Activated naive CD4-positive, alpha-beta T cell treated with anti-CD3 and anti-CD28 coated beads for 36 hours (primary cell): ENCODE data around the gene BTBD18. TPM values are rescaled to one million over a fixed set of nuclear protein-coding genes. Genes with fewer than 3 reads are reported as not detected.
"Not testable (repeated sequence)": the region's sequence is repeated elsewhere in the genome, so short reads cannot be mapped to it uniquely, and the experiment has no call there.

Experiments
- CTCF ChIA-PET: fragments of 350-600 bp; sonication (Branson Sonifier 250); formaldehyde crosslinking; loops from one replicate; lab custom pipeline; 2021; ENCODE audit warnings: antibody characterized with exemption; lab: Charles Lee
- DNase-seq: peaks from one replicate; pipeline ENCODE4 v3.0.0-alpha.2; 2020
- H3K27ac Mint-ChIP-seq: one replicate; pipeline ENCODE4 v1.8.0; 2021; ENCODE audit warnings: mild to moderate bottlenecking, mixed read lengths
- H3K27me3 Mint-ChIP-seq: one replicate; pipeline ENCODE4 v1.8.0; 2021; ENCODE audit warnings: low read depth, mixed read lengths
- H3K36me3 Mint-ChIP-seq: one replicate; pipeline ENCODE4 v1.8.0; 2021; ENCODE audit warnings: low read depth, mixed read lengths
- H3K4me1 Mint-ChIP-seq: one replicate; pipeline ENCODE4 v1.8.0; 2021; ENCODE audit warnings: low read depth, mixed read lengths
- H3K4me3 Mint-ChIP-seq: one replicate; pipeline ENCODE4 v1.8.0; 2021; ENCODE audit warnings: mild to moderate bottlenecking, moderate library complexity, mixed read lengths
- H3K9me3 Mint-ChIP-seq: one replicate; pipeline ENCODE4 v1.8.0; 2021; ENCODE audit warnings: mixed read lengths
- intact Hi-C: fragments of 100-400 bp; cut with micrococcal nuclease; formaldehyde crosslinking; loops from one replicate; pipeline ENCODE4 v1.15.1; 2023
- total RNA-seq, 2 experiments: library from RNA; stranded (reverse); gene quantifications; one replicate each; pipeline ENCODE4 v1.2.3, GENCODE V29; 2021

The BTBD18 gene
- total RNA-seq, 2 experiments from 2014 or later: not detected

DNA sequence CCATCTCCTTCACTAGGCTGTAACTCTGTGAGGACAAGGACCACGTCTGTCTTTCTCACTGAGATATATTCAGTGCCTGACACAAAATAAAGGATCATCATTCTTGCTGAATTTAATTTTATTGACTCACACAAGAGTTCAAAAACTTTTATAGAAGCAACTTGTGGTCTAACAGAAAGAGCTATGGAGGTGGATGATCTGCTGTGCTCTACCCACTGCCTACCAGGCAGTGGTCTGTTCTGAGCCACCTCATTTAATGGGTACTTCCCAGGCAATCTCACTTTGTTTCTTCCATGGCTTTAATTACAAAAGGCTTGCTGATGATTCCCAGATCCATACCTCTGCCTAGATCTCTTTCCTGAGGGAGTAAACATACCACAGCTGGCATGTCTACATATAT is 4.7 kb downstream of the BTBD18 start:
- Mint-ChIP-seq H3K27ac (peak overlapping the region; percentile 37), H3K9me3 (no peaks in the 10 kb centered on the region), H3K36me3 (peaks cover 30% of the 10 kb centered on the region), H3K4me3 (no peak overlapping the region), H3K27me3 (no peaks in the 10 kb centered on the region), H3K4me1 (peaks cover 32% of the 10 kb centered on the region)
- CTCF ChIA-PET: interaction anchor here (0.6 to 7.9 kb wide), 3 partner anchors 13 to 54 kb away, joined by 3 to 64 read pairs (median 3); no protein-coding TSS in a partner anchor
- DNase-seq: no peak
- intact Hi-C loops: loop anchor here (10.0 kb wide), 1 partner anchor 1398 kb away; the partner anchor contains the start of gene FAM111A

DNA sequence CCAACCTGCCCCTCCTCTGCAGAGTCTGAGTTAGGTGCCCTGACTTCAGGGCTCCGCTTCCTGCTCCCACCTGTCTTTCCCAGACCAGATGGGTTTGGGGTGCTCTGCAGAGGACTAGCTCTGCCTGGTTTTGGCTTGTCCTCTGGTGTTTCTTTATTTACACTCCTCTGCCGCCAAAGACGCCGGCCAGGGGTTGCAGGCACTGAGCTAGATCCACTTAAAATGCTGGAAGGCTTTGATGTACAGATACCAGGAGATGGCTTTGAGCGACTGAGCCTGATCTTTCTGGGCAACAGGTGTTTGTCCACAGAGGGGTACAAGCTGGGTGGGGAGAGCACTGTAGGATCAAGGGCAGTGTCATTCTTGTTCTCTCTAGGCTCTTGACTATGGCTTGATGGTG is 6.4 kb downstream of the BTBD18 start:
- intact Hi-C loops: loop anchor here (10.0 kb wide), 1 partner anchor 1400 kb away; the partner anchor contains the start of gene FAM111A
- no peak overlapping the region for H3K4me3 Mint-ChIP-seq

DNA sequence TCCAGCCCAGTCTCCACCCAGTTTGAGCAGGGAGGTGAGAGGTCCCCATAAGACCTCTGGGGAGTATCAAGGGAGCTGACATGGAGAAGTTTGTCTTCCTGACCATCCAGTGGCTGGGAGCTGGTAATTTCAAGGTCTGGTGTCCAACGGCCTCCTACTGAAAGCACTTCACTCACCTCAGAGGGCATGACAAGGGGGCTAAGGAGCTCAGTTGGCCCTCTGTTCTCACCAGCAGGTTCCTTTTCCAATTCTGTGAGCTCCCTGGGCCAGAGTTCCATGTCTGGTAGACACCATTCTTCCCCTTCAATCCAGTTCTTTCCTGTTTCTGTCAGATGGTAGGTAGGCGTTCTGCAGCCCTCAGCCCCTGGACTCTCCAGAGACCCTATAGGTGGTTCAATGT is 7.3 kb downstream of the BTBD18 start:
- Mint-ChIP-seq H3K4me3 (no peak overlapping the region), H3K4me1 (peaks cover 34% of the 10 kb centered on the region), H3K27me3 (no peaks in the 10 kb centered on the region), H3K36me3 (peaks cover 43% of the 10 kb centered on the region), H3K27ac (peak overlapping the region; percentile 74), H3K9me3 (no peaks in the 10 kb centered on the region)
- intact Hi-C loops: loop anchor here (5.0 to 10.0 kb wide), 2 partner anchors 407 to 1400 kb away; partner anchors contain the start of genes FAM111A, P2RX3 and SSRP1
- CTCF ChIA-PET: interaction anchor here (7.9 kb wide), 1 partner anchor 57 kb away, joined by 64 read pairs; no protein-coding TSS in a partner anchor
- DNase-seq: no peak

More for the DNA sequence above, 6.4 kb downstream of the BTBD18 start:
- DNase-seq: no peak
- Mint-ChIP-seq H3K9me3 (no peaks in the 10 kb centered on the region), H3K27me3 (no peaks in the 10 kb centered on the region), H3K36me3 (peaks cover 39% of the 10 kb centered on the region), H3K27ac (peak overlapping the region; percentile 74), H3K4me1 (peaks cover 34% of the 10 kb centered on the region)
- CTCF ChIA-PET: interaction anchor here (7.9 kb wide), 1 partner anchor 56 kb away, joined by 64 read pairs; no protein-coding TSS in a partner anchor

DNA sequence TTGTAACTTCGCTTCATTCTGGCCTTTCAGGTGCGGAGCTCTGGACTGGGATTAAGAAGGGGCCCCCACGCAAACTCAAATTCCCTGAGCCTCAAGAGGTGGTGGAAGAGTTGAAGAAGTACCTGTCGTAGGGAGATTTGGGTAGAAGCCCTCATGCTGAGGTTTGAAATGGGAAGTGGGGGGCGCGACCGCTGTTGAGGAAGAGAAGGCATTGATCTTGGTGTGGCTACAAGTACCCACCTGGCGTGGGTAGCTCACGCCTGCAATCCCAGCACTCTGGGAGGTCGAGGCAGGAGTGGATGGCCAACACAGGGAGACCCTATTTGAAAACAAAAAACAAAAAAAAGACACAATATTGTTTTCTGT is 9.5 kb downstream of the BTBD18 start:
- peak overlapping the region; percentile 99 for H3K27ac Mint-ChIP-seq
- DNase-seq: no peak
- CTCF ChIA-PET: interaction anchor here (0.8 to 7.9 kb wide), 3 partner anchors 59 to 396 kb away, joined by 3 to 64 read pairs (median 4); no protein-coding TSS in a partner anchor
- H3K4me3 Mint-ChIP-seq: peak overlapping the region; percentile 97
- no peaks in the 10 kb centered on the region for H3K9me3 Mint-ChIP-seq
- intact Hi-C loops: loop anchor here (5.0 to 10.0 kb wide), 2 partner anchors 405 to 1403 kb away; partner anchors contain the start of genes FAM111A, P2RX3 and SSRP1
- peaks cover 52% of the 10 kb centered on the region for H3K36me3 Mint-ChIP-seq
- peaks cover 33% of the 10 kb centered on the region for H3K4me1 Mint-ChIP-seq
- H3K27me3 Mint-ChIP-seq: no peaks in the 10 kb centered on the region

DNA sequence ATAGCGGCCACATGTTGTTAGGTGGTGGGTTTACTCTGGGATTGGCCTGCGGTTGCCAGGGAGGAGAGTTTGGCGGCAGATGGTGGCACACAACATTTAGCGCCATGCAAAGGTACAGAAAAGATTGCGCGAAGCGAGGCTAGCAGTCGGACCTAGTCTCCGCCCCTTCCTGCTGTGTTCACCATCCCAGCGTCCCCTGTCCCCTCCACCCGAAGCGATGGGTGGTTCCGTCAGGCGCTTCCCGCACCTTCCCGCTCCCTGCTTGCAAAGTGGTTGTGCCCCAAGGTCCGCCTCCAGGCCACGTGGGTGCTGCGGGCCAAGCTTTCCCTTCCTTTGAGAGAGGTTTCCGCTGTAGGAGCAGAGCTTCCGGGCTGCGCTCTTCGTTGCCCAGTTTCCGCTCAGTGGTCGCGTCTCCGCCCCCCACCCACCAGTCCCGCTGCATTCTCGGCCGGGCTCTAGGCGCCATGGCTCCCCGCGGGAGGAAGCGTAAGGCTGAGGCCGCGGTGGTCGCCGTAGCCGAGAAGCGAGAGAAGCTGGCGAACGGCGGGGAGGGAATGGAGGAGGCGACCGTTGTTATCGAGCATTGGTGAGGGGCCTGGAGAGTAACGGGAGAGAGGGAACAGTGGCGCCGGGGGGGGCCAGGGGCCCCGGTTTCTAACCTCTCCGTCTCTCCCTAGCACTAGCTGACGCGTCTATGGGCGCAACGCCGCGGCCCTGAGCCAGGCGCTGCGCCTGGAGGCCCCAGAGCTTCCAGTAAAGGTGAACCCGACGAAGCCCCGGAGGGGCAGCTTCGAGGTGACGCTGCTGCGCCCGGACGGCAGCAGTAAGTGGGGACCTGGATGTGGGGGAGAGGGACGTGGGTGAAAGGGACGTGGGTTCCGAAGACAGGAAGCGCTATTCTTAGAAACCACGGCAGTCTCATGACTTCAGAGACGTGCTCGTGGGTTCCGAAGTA is 10.2 kb downstream of the BTBD18 start, which contains the start of gene SELENOH:
SELENOH (plus strand) TSS at position 360 of the 955 bp plus-strand sequence; CDS start at position 465, 105 bp downstream.
- Mint-ChIP-seq H3K27me3 (no peaks in the 10 kb centered on the region), H3K9me3 (no peaks in the 10 kb centered on the region), H3K4me1 (peaks cover 32% of the 10 kb centered on the region), H3K36me3 (peaks cover 49% of the 10 kb centered on the region), H3K4me3 (peak within 1 kb of the TSS; percentile 97), H3K27ac (peak within 1 kb of the TSS; percentile 99)
- CTCF ChIA-PET: interaction anchor here (0.8 to 7.9 kb wide), 3 partner anchors 60 to 396 kb away, joined by 3 to 64 read pairs (median 4); no protein-coding TSS in a partner anchor
- intact Hi-C loops: loop anchor here (1.0 to 10.0 kb wide), 11 partner anchors 21 to 1403 kb away; partner anchors contain the start of genes CLP1, FAM111A, MED19 and P2RX3
- DNase-seq: peak; percentile 98

DNA sequence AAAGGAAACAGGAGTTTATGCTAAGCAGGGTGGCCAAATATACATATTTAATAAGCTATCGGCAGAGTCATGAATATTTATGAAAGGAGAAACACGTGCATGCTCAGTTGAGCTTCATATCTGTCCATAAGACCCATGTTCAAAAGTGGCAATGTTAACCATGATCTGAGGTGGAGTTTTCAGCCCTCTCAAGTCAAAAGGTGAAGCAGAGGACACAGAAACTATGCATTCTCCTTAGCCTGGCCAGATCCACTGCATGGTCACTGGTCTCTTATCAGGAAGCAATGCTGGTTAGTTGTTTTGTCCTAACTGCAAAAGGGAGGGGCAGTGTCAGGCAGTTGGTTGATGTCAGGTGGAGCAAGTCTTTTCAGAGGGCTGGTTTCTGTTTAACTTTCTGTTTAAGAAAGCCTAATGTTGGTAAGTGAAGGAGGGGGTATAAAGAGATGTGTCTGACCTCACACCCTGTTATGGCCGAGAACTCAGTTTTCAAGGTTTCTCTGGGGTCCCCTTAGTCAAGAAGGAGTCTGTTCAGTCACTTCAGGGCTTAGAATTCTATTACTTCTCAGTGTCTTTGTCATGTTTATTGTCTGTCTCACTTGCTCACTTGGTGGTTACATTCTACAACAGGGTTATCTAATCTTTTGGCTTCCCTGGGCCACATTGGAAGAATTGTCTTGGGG is 15.9 kb downstream of the BTBD18 start:
- no peaks in the 10 kb centered on the region for H3K27me3 Mint-ChIP-seq
- H3K4me1 Mint-ChIP-seq: peaks cover 5% of the 10 kb centered on the region
- peaks cover 16% of the 10 kb centered on the region for H3K36me3 Mint-ChIP-seq
- DNase-seq: no peak
- H3K4me3 Mint-ChIP-seq: no peak overlapping the region
- H3K27ac Mint-ChIP-seq: peak overlapping the region; percentile 50
- CTCF ChIA-PET: interaction anchor here (0.7 kb wide), 1 partner anchor 168 kb away, joined by 4 read pairs; the partner anchor contains the start of gene UBE2L6
- intact Hi-C loops: no loop called here
- H3K9me3 Mint-ChIP-seq: no peaks in the 10 kb centered on the region

DNA sequence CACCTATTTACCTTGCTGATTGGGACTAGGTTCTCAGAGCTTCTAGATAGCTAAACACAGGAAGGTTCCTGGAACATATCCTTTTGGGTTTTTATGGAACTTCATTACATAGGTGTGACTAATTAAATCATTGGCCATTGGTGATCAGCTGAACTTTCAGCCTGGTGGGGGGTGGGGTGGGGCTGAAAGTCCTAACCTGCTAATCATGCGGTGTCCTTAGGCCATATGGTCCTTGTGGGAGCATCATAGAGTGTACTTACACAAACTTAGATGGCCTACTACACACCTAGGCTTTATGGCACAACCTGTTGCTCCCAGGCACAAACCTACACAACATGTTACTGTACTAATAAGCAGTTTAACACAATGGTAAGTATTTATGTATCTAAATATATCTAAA is 19.0 kb downstream of the BTBD18 start:
- no peaks in the 10 kb centered on the region for H3K9me3 Mint-ChIP-seq
- peaks cover 3% of the 10 kb centered on the region for H3K36me3 Mint-ChIP-seq
- CTCF ChIA-PET: interaction anchor here (0.7 to 1.4 kb wide), 2 partner anchors 13 to 68 kb away, joined by 3 to 5 read pairs; no protein-coding TSS in a partner anchor
- DNase-seq: no peak
- no peaks in the 10 kb centered on the region for H3K27me3 Mint-ChIP-seq
- H3K4me1 Mint-ChIP-seq: peaks cover 10% of the 10 kb centered on the region
- H3K27ac Mint-ChIP-seq: no peak overlapping the region
- H3K4me3 Mint-ChIP-seq: no peak overlapping the region
- intact Hi-C loops: no loop called here

DNA sequence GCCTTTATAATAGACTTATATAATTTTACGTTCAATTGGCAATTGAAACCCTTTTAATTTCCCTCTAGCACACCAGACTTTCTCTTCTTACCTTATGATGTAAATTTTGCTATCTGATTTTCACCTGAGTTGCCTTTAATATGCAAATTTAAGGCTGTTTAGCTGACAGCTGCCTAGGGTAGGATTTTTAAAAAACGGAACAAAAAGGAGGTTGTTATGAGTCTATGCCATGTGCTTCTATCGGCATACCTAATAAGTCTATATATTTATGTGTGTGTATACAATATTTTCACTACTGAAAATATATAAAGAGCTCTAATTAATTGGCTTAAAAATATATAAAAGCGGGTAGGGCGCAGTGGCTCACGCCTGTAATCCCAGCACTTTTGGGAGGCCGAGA is 22.1 kb downstream of the BTBD18 start:
- DNase-seq: no peak
- Mint-ChIP-seq H3K36me3 (peaks cover 2% of the 10 kb centered on the region), H3K4me3 (no peak overlapping the region), H3K4me1 (peaks cover 11% of the 10 kb centered on the region), H3K9me3 (no peaks in the 10 kb centered on the region), H3K27ac (no peak overlapping the region), H3K27me3 (no peaks in the 10 kb centered on the region)
- CTCF ChIA-PET: no interaction called here
- intact Hi-C loops: no loop called here

DNA sequence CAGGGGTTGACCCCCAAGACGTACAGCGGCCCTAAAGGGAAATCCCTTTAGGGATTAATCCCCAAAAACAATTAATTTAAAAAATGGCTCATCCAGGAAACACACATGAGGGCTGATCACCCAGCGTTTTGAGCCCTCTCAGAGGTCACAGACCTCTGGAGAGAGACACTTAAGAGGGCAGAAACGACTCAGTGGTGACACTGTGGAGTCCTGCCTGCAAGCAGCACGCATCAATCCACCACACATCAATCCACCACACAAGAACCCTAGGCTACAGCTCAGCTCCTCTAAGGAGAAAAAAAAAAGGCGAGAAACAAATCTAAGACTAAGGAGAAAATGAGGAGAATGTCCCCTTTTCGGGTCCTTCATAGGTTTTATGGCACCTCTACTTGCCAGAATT is 22.8 kb downstream of the BTBD18 start:
- intact Hi-C loops: no loop called here
- no peak overlapping the region for H3K4me3 Mint-ChIP-seq
- DNase-seq: no peak
- H3K9me3 Mint-ChIP-seq: no peaks in the 10 kb centered on the region
- H3K36me3 Mint-ChIP-seq: peaks cover 2% of the 10 kb centered on the region
- CTCF ChIA-PET: interaction anchor here (1.1 kb wide), 1 partner anchor 72 kb away, joined by 4 read pairs; no protein-coding TSS in a partner anchor
- H3K27ac Mint-ChIP-seq: no peak overlapping the region
- no peaks in the 10 kb centered on the region for H3K27me3 Mint-ChIP-seq
- H3K4me1 Mint-ChIP-seq: peaks cover 11% of the 10 kb centered on the region

DNA sequence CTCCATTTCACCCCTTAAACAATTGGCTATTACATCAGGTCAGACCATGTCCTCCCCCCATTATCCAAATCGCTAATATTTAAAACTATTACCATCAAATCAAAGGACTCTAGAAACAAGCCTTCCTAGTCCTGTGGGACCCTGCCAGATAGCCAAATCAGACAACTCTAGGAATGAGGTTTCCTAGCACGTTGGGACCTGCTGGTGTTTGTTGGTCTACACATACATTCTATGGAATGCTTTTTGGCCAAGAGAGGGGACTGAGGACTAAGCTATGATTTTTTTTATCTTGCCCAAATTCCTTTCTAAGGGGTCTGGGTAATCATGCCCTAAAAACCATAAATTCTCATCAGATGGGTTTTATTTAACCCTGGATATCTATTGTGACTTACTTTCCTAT is 24.4 kb downstream of the BTBD18 start:
- Mint-ChIP-seq H3K27me3 (no peaks in the 10 kb centered on the region), H3K36me3 (peaks cover 2% of the 10 kb centered on the region), H3K4me1 (peaks cover 10% of the 10 kb centered on the region), H3K4me3 (no peak overlapping the region), H3K9me3 (no peaks in the 10 kb centered on the region), H3K27ac (peak overlapping the region; percentile 8)
- intact Hi-C loops: no loop called here
- no peak for DNase-seq
- CTCF ChIA-PET: interaction anchor here (0.6 to 1.3 kb wide), 3 partner anchors 22 to 270 kb away, joined by 3 to 5 read pairs (median 3); no protein-coding TSS in a partner anchor

DNA sequence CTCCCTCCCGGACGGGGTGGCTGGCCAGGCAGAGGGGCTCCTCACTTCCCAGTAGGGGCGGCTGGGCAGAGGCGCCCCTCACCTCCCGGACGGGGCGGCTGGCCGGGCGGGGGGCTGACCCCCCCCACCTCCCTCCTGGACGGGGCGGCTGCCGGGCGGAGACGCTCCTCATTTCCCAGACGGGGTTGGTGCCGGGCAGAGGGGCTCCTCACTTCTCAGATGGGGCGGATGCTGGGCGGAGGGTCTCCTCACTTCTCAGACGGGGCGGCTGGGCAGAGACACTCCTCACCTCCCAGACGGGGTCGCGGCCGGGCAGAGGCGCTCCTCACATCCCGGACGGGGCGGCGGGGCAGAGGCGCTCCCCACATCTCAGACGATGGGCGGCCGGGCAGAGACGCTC is 34.9 kb downstream of the BTBD18 start:
- H3K9me3 Mint-ChIP-seq, DNase-seq, CTCF ChIA-PET, H3K4me3 Mint-ChIP-seq, H3K27ac Mint-ChIP-seq, intact Hi-C loops, H3K27me3 Mint-ChIP-seq: not testable (repeated sequence)
- H3K36me3 Mint-ChIP-seq: peaks cover 17% of the 10 kb centered on the region
- peaks cover 31% of the 10 kb centered on the region for H3K4me1 Mint-ChIP-seq
